Upper lobe of right lung (tissue), 1 donor: ENCODE measurements around the gene ESPN. TPM values are rescaled to one million over a fixed set of nuclear protein-coding genes. Genes with fewer than 3 reads are reported as not detected.
A peak's percentile ranks its signal among the peaks of the same experiment; 100 is the strongest.

Experiments used
- ATAC-seq: fragments of 200-7000 bp; cut with Tn5 transposase; one replicate; pipeline ENCODE4 v1.9.1; 2020; ENCODE audit warnings: mild to moderate bottlenecking, moderate library complexity
- DNase-seq: peaks from one replicate; pipeline ENCODE4 v3.0.0-alpha.2; 2020
- H3K27ac ChIP-seq: fragments of 200-600 bp; one replicate; pipeline ENCODE4 v1.8.0; 2022
- H3K27me3 ChIP-seq: fragments of 200-600 bp; one replicate; pipeline ENCODE4 v1.8.0; 2022; ENCODE audit warnings: mild to moderate bottlenecking
- H3K36me3 ChIP-seq: fragments of 200-600 bp; one replicate; pipeline ENCODE4 v1.8.0; 2022
- H3K4me1 ChIP-seq: fragments of 200-600 bp; one replicate; pipeline ENCODE4 v1.8.0; 2022
- H3K4me3 ChIP-seq: fragments of 200-600 bp; one replicate; pipeline ENCODE4 v1.8.0; 2022; ENCODE audit warnings: mild to moderate bottlenecking
- H3K9me3 ChIP-seq: fragments of 200-600 bp; one replicate; pipeline ENCODE4 v1.8.0; 2022
- intact Hi-C: fragments of 100-400 bp; cut with DNase I; formaldehyde crosslinking; loops from one replicate; pipeline ENCODE4 v1.11.0; 2022
- total RNA-seq: library from RNA; stranded (reverse); fragmentation: NEBNext Ultra II Directional; extraction: Animal tissue kit (Norgen Biotek cat#: 25700); gene quantifications from one replicate; pipeline ENCODE4 v1.2.1, GENCODE V29; 2021
- TF ChIP-seq, protein P1 (sequence below): fragments of 200-600 bp; IDR thresholded peaks from one replicate; pipeline ENCODE4 v1.8.0; 2022; ENCODE audit warnings: antibody characterized with exemption
- donor health status: DM: no; HTN: yes; CAD: no; lungs with severe emphysema.

Gene ESPN
- total RNA-seq, 1 donor from 2014 or later: 4.3 TPM

DNA sequence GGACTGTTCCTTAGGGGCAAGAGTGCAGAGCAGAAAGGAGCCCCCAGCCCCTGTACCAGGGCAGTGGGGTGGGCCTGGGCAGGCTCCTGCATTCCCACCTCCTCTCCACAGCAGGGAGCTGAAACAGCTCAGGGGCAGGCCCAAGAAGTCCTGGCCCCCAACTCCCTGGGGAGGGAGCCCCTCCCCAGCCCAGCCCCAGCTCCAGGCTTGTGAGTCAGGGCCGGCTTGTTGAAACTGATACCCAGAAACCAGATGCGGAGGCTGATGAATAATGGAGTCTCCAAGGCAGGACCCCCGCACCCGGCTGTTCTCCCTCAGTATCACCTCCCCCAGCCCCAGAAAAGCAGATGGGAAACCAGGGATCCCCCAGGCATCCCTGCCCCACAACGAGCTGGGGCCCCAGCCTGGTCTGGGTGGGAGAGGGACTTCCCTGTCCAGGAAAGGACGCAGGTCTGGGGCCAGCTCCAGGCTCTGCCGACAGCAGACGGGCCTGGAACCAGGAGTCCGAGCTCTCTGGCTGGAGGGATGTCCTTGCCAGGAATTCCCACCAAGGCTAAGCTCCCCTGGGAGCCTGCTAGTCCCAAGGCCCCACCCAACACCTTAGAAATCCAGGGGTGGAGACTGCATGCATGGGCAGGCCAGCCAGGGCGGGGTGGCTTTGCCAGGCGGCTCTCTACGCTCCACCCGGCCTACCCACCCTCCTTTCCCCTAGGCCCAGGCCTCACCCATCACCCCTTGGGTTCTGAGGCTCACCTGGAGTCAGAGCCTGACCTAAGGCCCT, 64.2 kb downstream of the ESPN start:
- Histone ChIP-seq H3K36me3 (no peaks in the 10 kb centered on the region), H3K27me3 (peaks cover 12% of the 10 kb centered on the region), H3K4me1 (peaks cover 27% of the 10 kb centered on the region), H3K4me3 (no peak overlapping the region), H3K27ac (no peak overlapping the region), H3K9me3 (no peaks in the 10 kb centered on the region)
- no peak for DNase-seq
- TF ChIP-seq, protein P1, sequence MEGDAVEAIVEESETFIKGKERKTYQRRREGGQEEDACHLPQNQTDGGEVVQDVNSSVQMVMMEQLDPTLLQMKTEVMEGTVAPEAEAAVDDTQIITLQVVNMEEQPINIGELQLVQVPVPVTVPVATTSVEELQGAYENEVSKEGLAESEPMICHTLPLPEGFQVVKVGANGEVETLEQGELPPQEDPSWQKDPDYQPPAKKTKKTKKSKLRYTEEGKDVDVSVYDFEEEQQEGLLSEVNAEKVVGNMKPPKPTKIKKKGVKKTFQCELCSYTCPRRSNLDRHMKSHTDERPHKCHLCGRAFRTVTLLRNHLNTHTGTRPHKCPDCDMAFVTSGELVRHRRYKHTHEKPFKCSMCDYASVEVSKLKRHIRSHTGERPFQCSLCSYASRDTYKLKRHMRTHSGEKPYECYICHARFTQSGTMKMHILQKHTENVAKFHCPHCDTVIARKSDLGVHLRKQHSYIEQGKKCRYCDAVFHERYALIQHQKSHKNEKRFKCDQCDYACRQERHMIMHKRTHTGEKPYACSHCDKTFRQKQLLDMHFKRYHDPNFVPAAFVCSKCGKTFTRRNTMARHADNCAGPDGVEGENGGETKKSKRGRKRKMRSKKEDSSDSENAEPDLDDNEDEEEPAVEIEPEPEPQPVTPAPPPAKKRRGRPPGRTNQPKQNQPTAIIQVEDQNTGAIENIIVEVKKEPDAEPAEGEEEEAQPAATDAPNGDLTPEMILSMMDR: no peak
- intact Hi-C loops: loop anchor here (10.0 kb wide), 1 partner anchor 156 kb away; no protein-coding TSS in a partner anchor
- ATAC-seq: no peak

GRCh38 chr1:6489383-6489765, 64.8 kb downstream of the ESPN start:
- intact Hi-C loops: loop anchor here (10.0 kb wide), 1 partner anchor 155 kb away; no protein-coding TSS in a partner anchor
- H3K4me1 ChIP-seq: peaks cover 27% of the 10 kb centered on the region
- ATAC-seq: no peak
- DNase-seq: no peak
- no peak overlapping the region for H3K4me3 ChIP-seq
- no peaks in the 10 kb centered on the region for H3K36me3 ChIP-seq
- H3K27me3 ChIP-seq: peaks cover 12% of the 10 kb centered on the region
- no peaks in the 10 kb centered on the region for H3K9me3 ChIP-seq
- TF ChIP-seq, protein P1: no peak
- H3K27ac ChIP-seq: no peak overlapping the region

GRCh38 chr1:6489799-6490180, 65.2 kb downstream of the ESPN start:
- peak; percentile 74 for ATAC-seq
- DNase-seq: peak; percentile 88
- Histone ChIP-seq H3K27me3 (peaks cover 9% of the 10 kb centered on the region), H3K27ac (no peak overlapping the region), H3K4me3 (peak overlapping the region; percentile 53), H3K9me3 (no peaks in the 10 kb centered on the region), H3K36me3 (no peaks in the 10 kb centered on the region), H3K4me1 (peaks cover 27% of the 10 kb centered on the region)
- TF ChIP-seq, protein P1: peak; percentile 94
- intact Hi-C loops: loop anchor here (10.0 kb wide), 1 partner anchor 155 kb away; no protein-coding TSS in a partner anchor

DNA sequence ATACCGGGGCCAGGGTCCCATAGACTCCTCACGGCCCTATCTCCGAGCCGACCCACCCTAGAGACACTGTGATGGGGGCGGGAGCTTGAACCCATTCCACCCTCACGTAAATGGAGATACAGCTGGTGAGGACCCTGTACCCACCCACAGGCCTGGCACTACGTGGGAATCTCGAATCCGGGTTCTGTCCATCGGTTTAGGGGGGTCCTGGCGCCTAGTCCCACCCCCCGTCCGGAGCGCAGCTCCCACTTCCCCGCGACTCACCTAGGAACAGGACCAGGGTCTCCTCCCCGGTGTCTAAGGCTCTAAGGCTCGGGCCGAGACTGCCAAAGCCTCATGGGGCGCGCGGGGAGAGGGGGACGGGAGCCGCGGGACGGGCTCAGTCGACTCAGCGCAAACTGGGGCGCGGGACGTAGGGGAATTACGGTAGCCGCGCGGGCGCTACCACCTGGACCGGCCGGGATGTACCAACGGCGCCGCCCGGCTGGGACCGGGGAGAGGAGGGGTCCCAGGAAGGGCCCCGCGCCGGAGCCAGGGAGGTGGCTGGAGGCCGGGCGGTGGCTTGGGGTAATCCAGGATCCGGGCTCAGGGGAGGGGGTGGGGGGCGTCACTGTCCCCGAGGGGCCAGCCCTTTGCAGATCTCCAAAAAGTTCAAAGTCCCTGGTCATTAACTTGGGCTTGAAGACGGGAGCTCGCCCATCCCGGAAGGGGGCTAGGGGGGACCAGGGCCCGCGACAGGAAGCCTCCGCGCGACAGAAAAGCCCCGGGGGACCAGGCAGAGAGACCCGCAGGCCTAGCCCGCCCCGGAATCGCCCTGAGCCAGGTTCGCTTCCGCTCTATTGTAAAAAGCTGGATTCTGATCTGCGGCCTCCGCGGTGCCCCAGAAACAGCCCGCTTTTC, 65.9 kb downstream of the ESPN start:
- H3K4me1 ChIP-seq: peaks cover 27% of the 10 kb centered on the region
- intact Hi-C loops: no loop called here

GRCh38 chr1:6491081-6491449, 66.5 kb downstream of the ESPN start:
- Histone ChIP-seq H3K27me3 (no peaks in the 10 kb centered on the region), H3K9me3 (no peaks in the 10 kb centered on the region), H3K4me3 (peak overlapping the region; percentile 53), H3K4me1 (peaks cover 23% of the 10 kb centered on the region), H3K27ac (peak overlapping the region; percentile 67), H3K36me3 (no peaks in the 10 kb centered on the region)
- intact Hi-C loops: no loop called here
- ATAC-seq (no peak), DNase-seq (no peak)
- TF ChIP-seq, protein P1: no peak

More for the DNA sequence above, 65.9 kb downstream of the ESPN start:
- Histone ChIP-seq H3K4me3 (peak overlapping the region; percentile 53), H3K27ac (peak overlapping the region; percentile 67), H3K27me3 (peaks cover 3% of the 10 kb centered on the region), H3K36me3 (no peaks in the 10 kb centered on the region), H3K9me3 (no peaks in the 10 kb centered on the region)
- TF ChIP-seq, protein P1: peak; percentile 24
- DNase-seq (peak; percentile 86), ATAC-seq (peak; percentile 79)
